Measurements from ENCODE around the gene SAFB2.

SAFB2 gene

DNA sequence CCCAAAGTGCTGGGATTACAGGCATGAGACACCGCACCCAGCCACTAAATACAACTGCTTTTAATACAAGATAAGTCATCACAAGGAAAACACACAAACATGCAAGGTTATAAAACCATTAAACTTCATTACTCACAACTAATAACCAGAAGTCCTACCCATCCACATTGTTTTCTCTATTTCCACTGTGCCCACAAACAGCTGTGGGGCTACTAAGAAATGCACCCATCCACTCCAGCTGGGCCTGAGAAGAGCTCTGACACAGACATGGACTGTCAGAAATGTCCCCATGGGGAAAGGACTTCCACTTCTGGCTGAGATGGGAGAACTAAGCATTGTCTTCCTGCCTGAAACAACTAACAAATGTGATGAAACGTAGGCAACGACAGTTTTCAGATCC is 17.2 kb downstream of the SAFB2 start:
- DNase-seq = no peak

DNA sequence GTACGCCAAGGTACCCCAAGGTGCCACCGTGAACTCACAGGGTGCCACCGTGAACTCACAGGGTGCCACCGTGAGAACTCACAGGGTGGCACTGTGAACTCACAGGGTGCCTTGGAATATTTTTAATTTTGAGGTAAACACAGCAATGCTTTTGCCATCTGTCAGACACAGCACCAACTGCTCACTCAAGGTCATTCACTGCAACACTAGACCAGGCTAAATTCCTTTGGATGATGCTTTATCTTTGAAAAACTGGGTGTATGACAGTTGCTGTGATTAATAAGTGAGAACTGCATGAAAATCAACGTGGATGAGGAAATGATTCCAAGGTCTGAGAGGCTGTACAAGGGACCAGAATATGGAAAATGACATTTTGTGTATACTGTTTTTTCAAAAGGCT is 18.9 kb downstream of the SAFB2 start:
- DNase-seq = no peak

- no peak for DNase-seq
Observed at GRCh38 chr19:5600797-5601196, 21.8 kb downstream of the SAFB2 start.

DNA sequence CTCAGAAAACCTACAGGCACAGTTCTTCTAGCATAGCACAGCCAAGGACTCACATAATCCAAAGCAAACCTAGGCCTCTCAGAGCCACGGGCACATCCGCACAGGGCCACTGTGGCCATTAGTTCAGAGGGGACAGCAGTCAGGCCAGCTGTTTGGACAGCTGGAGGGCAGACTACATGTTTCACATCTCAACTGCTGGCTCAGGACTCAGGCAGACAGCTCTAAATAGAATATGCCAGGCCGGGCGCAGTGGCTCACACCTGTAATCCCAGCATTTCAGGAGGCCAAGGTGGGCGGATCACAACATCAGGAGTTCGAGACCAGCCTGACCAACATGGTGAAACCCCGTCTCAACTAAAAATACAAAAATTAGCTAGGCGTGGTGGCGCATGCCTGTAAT is 26.8 kb downstream of the SAFB2 start:
- no peak for DNase-seq

- DNase-seq = no peak
Observed at GRCh38 chr19:5595129-5595528, 27.4 kb downstream of the SAFB2 start.

- DNase-seq = no peak
Observed at GRCh38 chr19:5594521-5594950, 28.0 kb downstream of the SAFB2 start.

GRCh38 chr19:5593343-5594255 is 29.0 kb downstream of the SAFB2 start:
- DNase-seq = no peak

- no peak for DNase-seq
Observed at GRCh38 chr19:5592531-5593342, 29.8 kb downstream of the SAFB2 start.

- DNase-seq = no peak
Observed at GRCh38 chr19:5591476-5591875, 31.1 kb downstream of the SAFB2 start.

DNA sequence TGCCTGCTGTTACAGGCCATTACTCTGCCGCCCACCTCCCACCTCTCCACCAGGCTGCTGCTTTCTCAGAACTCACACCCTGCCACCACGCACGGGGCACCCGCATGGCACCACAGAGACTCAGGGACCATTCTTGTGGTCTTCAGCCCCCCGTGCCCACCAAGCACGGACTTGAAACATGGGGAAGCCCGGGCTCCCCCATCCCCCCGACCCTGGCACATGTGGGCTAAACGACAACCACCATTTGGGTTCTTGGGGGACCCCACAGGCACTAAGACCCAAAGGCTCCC is 31.8 kb downstream of the SAFB2 start:
- no peak for DNase-seq

- DNase-seq = no peak
Observed at GRCh38 chr19:5590151-5590864, 32.3 kb downstream of the SAFB2 start.

- DNase-seq = no peak
Observed at GRCh38 chr19:5588906-5589676, 33.5 kb downstream of the SAFB2 start.

GRCh38 chr19:5588441-5588840 is 34.1 kb downstream of the SAFB2 start:
- DNase-seq = no peak

DNA sequence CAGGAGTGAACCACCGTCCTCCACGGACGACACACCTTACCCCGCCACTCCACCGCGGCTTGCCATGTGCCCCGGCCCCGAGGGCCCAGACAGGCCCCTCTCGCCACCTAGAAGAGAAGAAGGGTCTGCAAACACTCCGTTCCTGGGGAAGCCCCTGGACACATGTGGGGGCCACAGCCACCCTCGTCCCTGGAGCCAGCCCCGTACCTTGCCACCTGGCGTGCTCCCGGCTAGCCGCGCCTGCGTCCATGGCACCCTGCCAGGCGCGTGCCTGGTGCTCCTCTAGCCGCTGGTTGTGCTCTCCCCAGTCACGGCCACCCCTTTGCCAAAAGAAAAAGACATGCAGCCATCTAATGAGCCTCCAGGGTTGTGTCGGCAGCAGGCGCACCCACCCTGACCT is 34.9 kb downstream of the SAFB2 start:
- DNase-seq = no peak

DNA sequence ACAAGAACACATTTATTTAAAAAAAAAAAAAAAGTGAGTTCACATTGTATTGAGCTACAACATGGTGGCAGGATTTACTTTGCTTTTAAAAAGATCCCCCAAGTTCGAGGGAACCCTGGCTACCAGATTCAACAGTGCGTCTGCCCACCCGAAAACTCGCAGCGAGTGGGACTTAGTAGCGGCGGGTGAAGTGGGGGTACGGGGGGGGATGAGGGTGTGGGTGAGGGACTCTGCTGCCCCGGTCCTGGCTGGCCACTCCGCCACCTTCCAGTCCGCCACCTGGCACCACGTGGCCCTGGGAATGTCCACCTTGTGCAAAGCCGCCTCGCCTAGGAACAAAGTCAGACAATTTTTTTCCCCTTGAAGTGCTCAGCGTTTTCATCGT is 35.5 kb downstream of the SAFB2 start:
- DNase-seq = no peak

- DNase-seq = no peak
Observed at GRCh38 chr19:5586300-5587070, 36.1 kb downstream of the SAFB2 start.

DNA sequence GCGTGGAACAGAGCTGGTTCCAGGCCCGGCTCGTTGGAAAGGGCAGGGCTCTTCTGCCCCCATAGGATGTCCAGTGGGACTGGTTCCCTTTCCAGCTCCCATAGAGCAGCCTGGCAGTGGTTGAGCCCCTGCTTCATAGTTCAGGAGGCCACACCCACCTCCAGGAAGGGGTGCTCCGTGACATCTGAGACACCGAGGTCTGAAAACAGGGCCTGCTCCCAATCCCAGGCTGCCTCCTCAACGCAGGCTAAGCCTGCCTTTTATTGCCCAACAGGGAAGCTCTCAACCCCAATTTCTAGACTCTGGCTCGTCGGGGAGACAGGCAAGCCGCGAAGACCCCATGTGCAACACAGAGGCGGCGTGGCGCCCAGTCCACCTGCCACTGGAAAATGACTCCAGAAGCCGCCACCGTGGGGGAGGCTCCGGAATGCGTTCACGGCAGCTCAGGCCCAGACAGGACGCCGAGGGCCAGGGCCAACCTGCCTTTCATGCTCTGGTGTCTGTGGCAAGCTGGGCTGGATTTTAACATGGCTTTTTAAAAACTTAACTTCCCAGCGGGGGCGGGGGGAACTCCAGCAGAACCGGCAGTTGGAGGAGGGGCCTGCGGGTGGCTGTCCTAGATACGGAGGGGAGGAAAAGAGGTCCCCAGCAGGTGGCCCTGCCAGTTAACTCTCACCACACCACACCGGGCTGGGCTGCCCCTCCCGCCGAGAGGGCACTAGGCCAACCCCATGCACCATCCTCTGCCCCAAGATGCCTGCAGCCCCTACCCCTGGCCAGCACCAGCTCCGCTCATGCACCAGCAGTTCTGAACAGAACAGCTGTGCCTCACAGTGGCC is 36.9 kb downstream of the SAFB2 start:
- DNase-seq = peak; percentile 77

GRCh38 chr19:5580161-5580571 is 42.4 kb downstream of the SAFB2 start:
- no peak for DNase-seq

- DNase-seq = no peak
Observed at GRCh38 chr19:5579697-5580096, 42.9 kb downstream of the SAFB2 start.

GRCh38 chr19:5579286-5579685 is 43.3 kb downstream of the SAFB2 start:
- no peak for DNase-seq

All from activated CD8-positive, alpha-beta memory T cell treated with anti-CD3 and anti-CD28 coated beads for 24 hours (primary cell).